Activated CD4-positive, alpha-beta T cell treated with anti-CD3 and anti-CD28 coated beads, Interleukin-2, amount 50 U/mL, for 24 hours (primary cell): ENCODE data around the gene CDH13.

Experiments used
- DNase-seq, 2 donors: peaks; one replicate each; pipeline ENCODE4 v3.0.0-alpha.2; 2020; ENCODE audit warnings: low read depth in 1 of 2, low spot score in 1 of 2

The CDH13 gene

GRCh38 chr16:82738699-82739098 is 111.9 kb downstream of the CDH13 start:
- DNase-seq = no peak

GRCh38 chr16:82741073-82741615 is 114.4 kb downstream of the CDH13 start:
- DNase-seq = no peak

GRCh38 chr16:82744958-82745357 is 118.2 kb downstream of the CDH13 start:
- DNase-seq = no peak

GRCh38 chr16:82748026-82748425 is 121.3 kb downstream of the CDH13 start:
- DNase-seq = no peak

- DNase-seq = no peak
Observed at GRCh38 chr16:82750068-82750467, 123.3 kb downstream of the CDH13 start.

GRCh38 chr16:82751020-82751419 is 124.3 kb downstream of the CDH13 start:
- DNase-seq = no peak

GRCh38 chr16:82752172-82752571 is 125.4 kb downstream of the CDH13 start:
- no peak for DNase-seq

- no peak for DNase-seq
Observed at GRCh38 chr16:82753821-82754220, 127.1 kb downstream of the CDH13 start.

GRCh38 chr16:82754716-82755513 is 128.1 kb downstream of the CDH13 start:
- DNase-seq = no peak

- no peak for DNase-seq
Observed at GRCh38 chr16:82755570-82756282, 129.0 kb downstream of the CDH13 start.

GRCh38 chr16:82756283-82756599 is 129.5 kb downstream of the CDH13 start:
- no peak for DNase-seq

- no peak for DNase-seq
Observed at GRCh38 chr16:82758406-82758805, 131.6 kb downstream of the CDH13 start.

- no peak for DNase-seq
Observed at GRCh38 chr16:82758904-82759303, 132.1 kb downstream of the CDH13 start.

GRCh38 chr16:82761236-82761635 is 134.5 kb downstream of the CDH13 start:
- no peak for DNase-seq

GRCh38 chr16:82761858-82762257 is 135.1 kb downstream of the CDH13 start:
- DNase-seq = no peak

GRCh38 chr16:82763371-82763770 is 136.6 kb downstream of the CDH13 start:
- no peak for DNase-seq

- DNase-seq = no peak
Observed at GRCh38 chr16:82767198-82767597, 140.4 kb downstream of the CDH13 start.

- no peak for DNase-seq
Observed at GRCh38 chr16:82767808-82768207, 141.0 kb downstream of the CDH13 start.

- DNase-seq = no peak
Observed at GRCh38 chr16:82769845-82770244, 143.1 kb downstream of the CDH13 start.

- DNase-seq = no peak
Observed at GRCh38 chr16:82772215-82772614, 145.4 kb downstream of the CDH13 start.

GRCh38 chr16:82773018-82773417 is 146.2 kb downstream of the CDH13 start:
- DNase-seq = no peak

GRCh38 chr16:82776470-82777146 is 149.8 kb downstream of the CDH13 start:
- no peak for DNase-seq
